ENCODE results near the gene AHDC1.

GRCh38 chr1:27592931-27593677 lies 10.8 kb downstream of the AHDC1 start:
- no peak for TF ChIP-seq EZH2phosphoT487 (IDR thresholded peaks at IDR 0.05; ENCODE audit: insufficient read depth, low read depth)
- no peak for TF ChIP-seq EZH2 (IDR thresholded peaks at IDR 0.05; ENCODE audit: insufficient read depth, poor library complexity, severe bottlenecking)
